GM12875 (cell line): ENCODE results near the gene ZNF302.

ENCODE experiments used
- H3K4me3 ChIP-seq: one replicate; pipeline ENCODE4 v1.5.1; 2011; ENCODE audit warnings: low read depth, low read length, control low read depth
- TF ChIP-seq, protein P1 (sequence below): IDR thresholded peaks from 2 replicates; pipeline ENCODE4 v1.5.1; 2011; ENCODE audit warnings: low read depth, mild to moderate bottlenecking, control low read depth, inconsistent platforms, low read length, moderate library complexity, borderline replicate concordance; ENCODE audit not compliant: insufficient read depth

ZNF302 gene

DNA sequence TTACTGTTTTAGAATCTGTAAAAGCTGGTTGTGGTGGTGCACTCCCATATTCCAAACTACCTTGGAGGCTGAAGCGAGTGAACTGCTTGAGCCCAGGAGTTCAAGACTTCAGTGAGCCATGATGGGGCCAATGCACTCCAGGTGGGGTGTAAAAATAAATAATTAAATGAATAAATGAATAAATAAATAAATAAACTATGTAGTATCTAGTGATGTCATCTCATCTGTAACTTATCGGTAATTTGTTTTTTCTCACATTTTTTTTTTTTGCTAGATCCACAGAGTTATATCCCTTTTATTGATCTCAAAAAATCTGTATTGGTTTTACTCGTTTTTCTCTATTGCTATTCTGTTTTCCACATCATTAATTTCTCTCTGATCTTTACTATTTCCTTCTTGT, 5.5 kb upstream of the ZNF302 start:
- TF ChIP-seq, protein P1, sequence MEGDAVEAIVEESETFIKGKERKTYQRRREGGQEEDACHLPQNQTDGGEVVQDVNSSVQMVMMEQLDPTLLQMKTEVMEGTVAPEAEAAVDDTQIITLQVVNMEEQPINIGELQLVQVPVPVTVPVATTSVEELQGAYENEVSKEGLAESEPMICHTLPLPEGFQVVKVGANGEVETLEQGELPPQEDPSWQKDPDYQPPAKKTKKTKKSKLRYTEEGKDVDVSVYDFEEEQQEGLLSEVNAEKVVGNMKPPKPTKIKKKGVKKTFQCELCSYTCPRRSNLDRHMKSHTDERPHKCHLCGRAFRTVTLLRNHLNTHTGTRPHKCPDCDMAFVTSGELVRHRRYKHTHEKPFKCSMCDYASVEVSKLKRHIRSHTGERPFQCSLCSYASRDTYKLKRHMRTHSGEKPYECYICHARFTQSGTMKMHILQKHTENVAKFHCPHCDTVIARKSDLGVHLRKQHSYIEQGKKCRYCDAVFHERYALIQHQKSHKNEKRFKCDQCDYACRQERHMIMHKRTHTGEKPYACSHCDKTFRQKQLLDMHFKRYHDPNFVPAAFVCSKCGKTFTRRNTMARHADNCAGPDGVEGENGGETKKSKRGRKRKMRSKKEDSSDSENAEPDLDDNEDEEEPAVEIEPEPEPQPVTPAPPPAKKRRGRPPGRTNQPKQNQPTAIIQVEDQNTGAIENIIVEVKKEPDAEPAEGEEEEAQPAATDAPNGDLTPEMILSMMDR, result no peak
- no peak overlapping the region for H3K4me3 ChIP-seq

DNA sequence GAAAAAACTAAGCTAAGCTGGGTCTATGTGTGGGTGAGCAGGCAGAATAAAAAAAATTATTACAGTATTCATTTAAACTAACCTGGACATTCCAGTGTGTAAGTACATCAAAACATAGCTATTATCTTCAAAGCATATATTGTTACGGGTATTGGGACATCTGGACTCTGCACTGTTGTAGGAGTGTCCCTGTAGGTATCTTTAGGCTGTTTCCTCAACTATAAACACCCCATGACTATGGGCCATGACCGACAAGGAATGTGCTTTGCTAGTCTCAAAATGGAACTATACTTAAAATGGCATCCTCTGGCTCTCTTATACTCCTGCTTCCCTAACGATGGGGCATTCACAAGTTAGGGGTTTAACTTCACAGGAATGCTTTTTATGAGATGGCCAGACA, 3.9 kb upstream of the ZNF302 start:
- H3K4me3 ChIP-seq, result no peak overlapping the region
- TF ChIP-seq, protein P1, result no peak

DNA sequence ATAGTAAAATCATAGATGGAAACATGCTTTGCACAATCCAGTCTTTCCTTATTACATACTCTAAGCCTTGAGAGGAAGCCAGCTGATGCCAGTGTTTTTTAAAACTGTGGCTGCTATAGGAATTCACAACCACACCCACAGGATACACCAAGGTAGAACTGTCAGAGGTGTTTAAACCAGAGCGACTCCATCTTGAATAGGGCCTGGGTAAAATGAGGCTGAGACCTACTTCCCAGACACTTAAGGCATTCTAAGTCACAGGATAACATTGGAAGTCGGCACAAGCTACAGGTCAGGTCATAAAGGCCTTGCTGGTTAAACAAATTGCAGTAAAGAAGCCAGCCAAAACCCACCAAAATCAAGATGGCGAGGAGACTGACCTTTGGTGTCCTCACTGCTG, 2.2 kb upstream of the ZNF302 start:
- no peak overlapping the region for H3K4me3 ChIP-seq
- TF ChIP-seq, protein P1, result no peak

DNA sequence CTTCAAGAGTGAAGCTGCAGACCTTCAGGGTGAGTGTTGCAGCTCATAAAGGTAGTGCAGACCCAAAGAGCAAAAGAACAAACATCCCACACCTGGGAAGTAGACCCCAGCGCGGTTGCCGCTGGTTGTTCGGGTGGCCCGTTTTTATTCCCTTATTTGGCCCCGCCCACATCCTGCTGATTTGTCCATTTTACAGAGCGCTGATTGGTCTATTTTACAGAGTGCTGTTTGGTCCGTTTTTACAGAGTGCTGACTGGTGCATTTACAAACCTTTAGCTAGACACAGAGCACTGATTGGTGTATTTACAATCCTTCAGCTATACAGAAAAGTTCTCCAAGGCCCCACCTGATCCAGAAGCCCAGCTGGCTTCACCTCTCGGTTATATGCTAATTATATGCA, 1.6 kb upstream of the ZNF302 start:
- TF ChIP-seq, protein P1, result no peak
- no peak overlapping the region for H3K4me3 ChIP-seq

DNA sequence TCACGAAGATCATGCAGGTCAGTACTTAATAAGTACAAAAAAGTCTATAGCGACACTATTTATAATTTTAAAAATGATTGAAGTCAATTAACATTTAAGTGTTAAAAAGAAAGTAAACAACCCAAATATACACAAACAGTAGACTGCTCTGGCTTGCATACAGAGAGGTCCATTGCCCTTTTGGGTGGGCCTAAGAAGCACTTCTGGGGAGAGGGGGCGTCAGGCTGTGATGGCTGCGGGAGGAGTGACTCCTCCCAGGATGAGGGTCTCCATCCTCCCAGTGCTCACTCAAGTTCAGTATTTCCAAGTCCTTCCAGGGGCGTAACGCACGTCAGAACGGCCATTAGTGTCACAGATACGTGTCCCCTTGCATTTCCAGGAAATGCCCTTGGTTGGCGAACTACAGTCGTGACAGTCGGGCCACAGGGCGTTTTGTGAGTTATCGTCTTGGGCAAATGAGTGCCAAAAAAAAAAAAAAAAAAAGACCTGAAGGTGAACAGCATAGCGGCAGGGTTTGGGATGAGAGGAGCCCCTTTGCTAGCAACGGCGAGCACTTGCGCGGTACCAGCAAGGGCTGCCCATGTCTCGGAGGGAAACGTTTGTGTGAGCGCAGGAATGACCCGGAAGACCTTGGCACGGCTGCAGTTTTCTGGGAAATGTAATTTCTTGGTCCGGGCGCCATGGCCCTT, 637 bp upstream of the ZNF302 start, which contains the start of gene SCGB2B2:
Gene SCGB2B2 (minus strand): TSS at position 463 of the 689 bp plus-strand sequence. CDS start 82,596 bp downstream, outside the sequence.
- TF ChIP-seq, protein P1, result peak; percentile 20; the same call in 1 of the 2 replicates
- peak within 1 kb of the TSS; percentile 89 for H3K4me3 ChIP-seq

DNA sequence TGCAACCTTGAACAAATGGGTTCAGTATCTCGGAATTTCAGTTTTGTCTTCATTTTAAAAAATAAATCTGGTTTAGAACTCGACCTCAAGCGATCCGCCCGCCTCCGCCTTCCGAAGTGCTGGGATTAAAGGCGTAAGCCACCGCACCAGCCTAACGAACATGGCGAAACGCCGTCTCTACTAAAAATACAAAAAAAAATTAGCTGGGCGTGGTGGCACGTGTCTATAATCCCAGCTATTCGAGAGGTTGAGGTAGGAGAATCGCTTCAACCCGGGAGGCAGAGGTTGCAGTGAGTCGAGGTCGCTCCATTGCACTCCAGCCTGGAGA, 571 bp downstream of the ZNF302 start:
- peak overlapping the region; percentile 89 for H3K4me3 ChIP-seq
- TF ChIP-seq, protein P1, result no peak

DNA sequence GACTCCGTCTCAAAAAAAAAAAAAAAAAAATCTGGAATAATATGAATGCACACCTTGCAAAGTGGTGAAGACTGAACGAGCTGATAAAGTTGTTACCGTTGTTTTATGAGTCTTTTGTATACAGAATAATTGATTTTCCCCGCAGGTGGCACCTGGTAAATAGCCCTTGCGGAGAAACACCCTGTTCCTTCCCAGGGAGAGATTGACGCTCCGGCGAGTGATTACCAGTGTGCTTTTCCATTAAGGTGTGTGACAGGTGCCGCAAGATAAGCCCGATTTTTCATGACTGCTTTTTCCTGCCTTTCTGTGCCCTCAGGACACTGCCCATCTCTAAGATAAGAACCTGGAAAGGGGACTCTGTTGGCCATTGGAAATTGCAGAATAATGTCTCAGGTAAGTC, 943 bp downstream of the ZNF302 start:
- TF ChIP-seq, protein P1, result no peak
- H3K4me3 ChIP-seq, result no peak overlapping the region
